Liver (tissue), 3 donors: ENCODE measurements around the gene WNT4.

Source experiments
- HNF4G ChIP-seq: IDR thresholded peaks from 2 replicates; pipeline ENCODE4 v1.6.1; 2016; ENCODE audit warnings: antibody characterized with exemption
- JUND ChIP-seq, 2 donors: IDR thresholded peaks; 2 replicates each; pipeline ENCODE4 v1.6.1; 2016; ENCODE audit warnings: antibody characterized with exemption in 2 of 2
- RAD21 ChIP-seq, 2 donors: IDR thresholded peaks; 2 replicates each; pipeline ENCODE4 v1.6.1; 2016; ENCODE audit warnings: antibody characterized with exemption in 2 of 2, mild to moderate bottlenecking in 2 of 2
- TAF1 ChIP-seq: conservative IDR thresholded peaks from 2 replicates; pipeline ENCODE4 v1.6.1; 2016; ENCODE audit warnings: antibody characterized with exemption, mild to moderate bottlenecking
- YY1 ChIP-seq: IDR thresholded peaks from 2 replicates; pipeline ENCODE4 v1.6.1; 2016; ENCODE audit warnings: antibody characterized with exemption, mild to moderate bottlenecking
- TF ChIP-seq, protein P1 (sequence below): fragments of 150-350 bp; IDR thresholded peaks from 2 replicates; pipeline ENCODE4 v1.5.1; 2017; ENCODE audit warnings: improper control_type of control experiment, low read depth, low read length; ENCODE audit not compliant: missing input control
- TF ChIP-seq, protein P2 (sequence below): IDR thresholded peaks from 2 replicates; pipeline ENCODE4 v1.6.1; 2016; ENCODE audit warnings: antibody characterized with exemption
- donor health status: healthy.
- donor health status: healthy.

DNA sequence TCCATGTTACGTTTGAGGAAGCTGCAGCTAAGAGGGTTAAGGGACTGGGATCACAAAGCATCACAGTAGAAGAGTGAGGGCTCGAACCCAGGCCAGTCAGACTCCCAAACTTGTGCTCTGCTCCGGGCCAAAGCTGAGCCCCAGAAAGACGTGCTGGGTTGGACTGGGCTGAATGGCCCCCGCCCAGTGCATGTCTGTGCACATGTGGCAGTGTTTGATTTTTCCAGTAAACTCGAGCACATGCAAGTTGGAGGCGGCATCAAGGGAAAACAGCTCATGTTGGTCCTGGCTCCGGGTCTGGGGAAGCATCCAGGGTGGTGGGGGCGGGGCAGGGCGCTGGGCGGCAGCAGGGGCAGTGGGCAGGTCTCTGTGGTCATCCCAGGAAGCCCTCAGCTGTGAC lies 39.8 kb upstream of the WNT4 start:
- TF ChIP-seq RAD21 (IDR thresholded peaks at IDR 0.05) (no peak), TAF1 (no peak), HNF4G (no peak), YY1 (no peak), JUND (IDR thresholded peaks at IDR 0.05) (no peak)
- TF ChIP-seq, protein P1, sequence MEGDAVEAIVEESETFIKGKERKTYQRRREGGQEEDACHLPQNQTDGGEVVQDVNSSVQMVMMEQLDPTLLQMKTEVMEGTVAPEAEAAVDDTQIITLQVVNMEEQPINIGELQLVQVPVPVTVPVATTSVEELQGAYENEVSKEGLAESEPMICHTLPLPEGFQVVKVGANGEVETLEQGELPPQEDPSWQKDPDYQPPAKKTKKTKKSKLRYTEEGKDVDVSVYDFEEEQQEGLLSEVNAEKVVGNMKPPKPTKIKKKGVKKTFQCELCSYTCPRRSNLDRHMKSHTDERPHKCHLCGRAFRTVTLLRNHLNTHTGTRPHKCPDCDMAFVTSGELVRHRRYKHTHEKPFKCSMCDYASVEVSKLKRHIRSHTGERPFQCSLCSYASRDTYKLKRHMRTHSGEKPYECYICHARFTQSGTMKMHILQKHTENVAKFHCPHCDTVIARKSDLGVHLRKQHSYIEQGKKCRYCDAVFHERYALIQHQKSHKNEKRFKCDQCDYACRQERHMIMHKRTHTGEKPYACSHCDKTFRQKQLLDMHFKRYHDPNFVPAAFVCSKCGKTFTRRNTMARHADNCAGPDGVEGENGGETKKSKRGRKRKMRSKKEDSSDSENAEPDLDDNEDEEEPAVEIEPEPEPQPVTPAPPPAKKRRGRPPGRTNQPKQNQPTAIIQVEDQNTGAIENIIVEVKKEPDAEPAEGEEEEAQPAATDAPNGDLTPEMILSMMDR, result no peak
- TF ChIP-seq, protein P2, sequence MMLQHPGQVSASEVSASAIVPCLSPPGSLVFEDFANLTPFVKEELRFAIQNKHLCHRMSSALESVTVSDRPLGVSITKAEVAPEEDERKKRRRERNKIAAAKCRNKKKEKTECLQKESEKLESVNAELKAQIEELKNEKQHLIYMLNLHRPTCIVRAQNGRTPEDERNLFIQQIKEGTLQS, result no peak
